ENCODE measurements around the gene TMEM61. TPM values are rescaled to one million over a fixed set of nuclear protein-coding genes. Genes with fewer than 3 reads are reported as not detected.

Gene TMEM61
- total RNA-seq, 6 experiments from 2014 or later: 0.20 to 0.31 TPM; not detected in 4

DNA sequence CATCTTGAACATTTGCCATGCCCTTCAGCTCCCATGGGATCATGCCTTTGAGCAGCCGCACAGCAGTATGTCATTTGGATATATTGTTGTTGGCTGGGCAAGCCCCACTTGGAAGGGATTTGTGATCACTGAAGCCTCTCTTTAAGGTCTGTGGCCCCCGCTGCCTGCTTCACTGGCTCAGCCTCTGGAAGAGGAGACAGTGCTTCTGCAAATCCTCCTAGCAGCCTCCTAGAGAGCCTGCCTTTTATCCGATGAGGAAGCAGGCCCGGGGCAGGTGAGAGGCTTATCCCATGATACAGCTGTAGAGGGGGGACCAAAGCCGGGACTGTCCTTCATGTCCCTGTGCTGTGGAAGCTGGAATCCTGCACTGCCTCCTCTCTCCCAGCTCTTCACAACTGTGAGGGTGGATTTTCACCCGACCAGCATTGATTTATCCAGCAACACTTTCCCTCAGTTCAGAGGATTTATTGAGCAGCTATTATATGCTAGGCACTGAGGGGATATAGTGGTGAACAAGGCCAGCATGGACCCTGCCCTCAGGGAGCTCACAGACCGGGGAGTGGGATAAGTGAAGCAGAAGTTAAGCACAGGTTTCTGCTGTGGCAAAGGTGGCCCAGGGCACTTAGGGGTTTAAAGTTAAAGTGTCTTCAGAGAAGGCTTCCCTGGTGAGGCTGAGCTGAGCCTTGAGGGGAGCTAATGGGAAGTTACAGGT is 3.9 kb downstream of the TMEM61 start:
- intact Hi-C loops (cut with DNase I): no loop called here
- Histone ChIP-seq H3K36me3 (no peaks in the 10 kb centered on the region), H3K4me1 (peaks cover 0 to 7% (median 0%) of the 10 kb centered on the region in 4 donors), H3K27me3 (no peaks in the 10 kb centered on the region), H3K27ac (no peak overlapping the region), H3K9me3 (no peaks in the 10 kb centered on the region), H3K4me3 (no peak overlapping the region)
- WGBS (ENCODE audit: insufficient coverage, low coverage, low lambda C conversion rate, missing lambda C conversion rate): 58% methylated on average over 6 of the region's 7 CpGs
- ATAC-seq (no peak), DNase-seq (no peak)
- TF ChIP-seq POLR2A (IDR thresholded peaks at IDR 0.05): no peak
- TF ChIP-seq, protein P1, sequence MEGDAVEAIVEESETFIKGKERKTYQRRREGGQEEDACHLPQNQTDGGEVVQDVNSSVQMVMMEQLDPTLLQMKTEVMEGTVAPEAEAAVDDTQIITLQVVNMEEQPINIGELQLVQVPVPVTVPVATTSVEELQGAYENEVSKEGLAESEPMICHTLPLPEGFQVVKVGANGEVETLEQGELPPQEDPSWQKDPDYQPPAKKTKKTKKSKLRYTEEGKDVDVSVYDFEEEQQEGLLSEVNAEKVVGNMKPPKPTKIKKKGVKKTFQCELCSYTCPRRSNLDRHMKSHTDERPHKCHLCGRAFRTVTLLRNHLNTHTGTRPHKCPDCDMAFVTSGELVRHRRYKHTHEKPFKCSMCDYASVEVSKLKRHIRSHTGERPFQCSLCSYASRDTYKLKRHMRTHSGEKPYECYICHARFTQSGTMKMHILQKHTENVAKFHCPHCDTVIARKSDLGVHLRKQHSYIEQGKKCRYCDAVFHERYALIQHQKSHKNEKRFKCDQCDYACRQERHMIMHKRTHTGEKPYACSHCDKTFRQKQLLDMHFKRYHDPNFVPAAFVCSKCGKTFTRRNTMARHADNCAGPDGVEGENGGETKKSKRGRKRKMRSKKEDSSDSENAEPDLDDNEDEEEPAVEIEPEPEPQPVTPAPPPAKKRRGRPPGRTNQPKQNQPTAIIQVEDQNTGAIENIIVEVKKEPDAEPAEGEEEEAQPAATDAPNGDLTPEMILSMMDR (IDR thresholded peaks at IDR 0.05): no peak

DNA sequence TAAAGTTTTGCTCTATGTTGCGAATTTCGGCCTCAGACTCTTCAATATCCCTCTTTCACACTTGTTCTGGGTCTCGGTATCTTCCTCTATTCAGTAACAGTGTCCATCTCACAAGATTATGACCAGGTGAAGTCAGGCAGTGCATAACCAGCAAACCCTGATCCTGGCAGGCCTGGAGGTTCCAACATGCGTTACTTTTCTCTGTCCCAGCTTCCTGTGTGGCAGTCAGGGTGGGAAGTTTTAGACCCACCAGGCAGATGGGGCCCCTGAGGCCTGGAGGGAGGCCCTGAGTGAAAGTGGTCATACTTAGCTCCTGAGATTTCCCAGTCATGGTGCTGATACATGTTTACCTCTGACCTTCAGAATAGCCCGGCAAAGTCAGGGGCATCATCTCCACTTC is 5.1 kb downstream of the TMEM61 start:
- TF ChIP-seq POLR2A (IDR thresholded peaks at IDR 0.05): no peak
- TF ChIP-seq, protein P1 (IDR thresholded peaks at IDR 0.05): no peak
- H3K27ac ChIP-seq: no peak overlapping the region
- DNase-seq: no peak
- H3K4me3 ChIP-seq: no peak overlapping the region
- peaks cover 0 to 4% (median 0%) of the 10 kb centered on the region in 4 donors for H3K4me1 ChIP-seq
- no peaks in the 10 kb centered on the region for H3K9me3 ChIP-seq
- 60% methylated on average over 2 of the region's 5 CpGs for WGBS (ENCODE audit: insufficient coverage, low coverage, low lambda C conversion rate, missing lambda C conversion rate)
- no peak for ATAC-seq
- H3K36me3 ChIP-seq: no peaks in the 10 kb centered on the region
- H3K27me3 ChIP-seq: no peaks in the 10 kb centered on the region
- intact Hi-C loops (cut with DNase I): no loop called here

DNA sequence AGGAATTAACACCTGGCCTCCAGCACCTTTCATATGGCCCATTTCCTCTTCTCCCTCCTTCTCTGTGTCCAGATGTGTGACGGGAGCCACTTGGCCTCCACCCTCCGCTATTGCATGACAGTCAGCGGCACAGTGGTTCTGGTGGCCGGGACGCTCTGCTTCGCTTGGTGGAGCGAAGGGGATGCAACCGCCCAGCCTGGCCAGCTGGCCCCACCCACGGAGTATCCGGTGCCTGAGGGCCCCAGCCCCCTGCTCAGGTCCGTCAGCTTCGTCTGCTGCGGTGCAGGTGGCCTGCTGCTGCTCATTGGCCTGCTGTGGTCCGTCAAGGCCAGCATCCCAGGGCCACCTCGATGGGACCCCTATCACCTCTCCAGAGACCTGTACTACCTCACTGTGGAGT is 5.6 kb downstream of the TMEM61 start:
- H3K4me1 ChIP-seq: no peaks in the 10 kb centered on the region
- H3K36me3 ChIP-seq: no peaks in the 10 kb centered on the region
- intact Hi-C loops (cut with DNase I): no loop called here
- no peak overlapping the region for H3K4me3 ChIP-seq
- DNase-seq (no peak), ATAC-seq (no peak)
- WGBS (ENCODE audit: insufficient coverage, low coverage, low lambda C conversion rate, missing lambda C conversion rate): 60% methylated on average over 1 of the region's 15 CpGs
- H3K9me3 ChIP-seq: no peaks in the 10 kb centered on the region
- TF ChIP-seq POLR2A (IDR thresholded peaks at IDR 0.05): no peak
- TF ChIP-seq, protein P1 (IDR thresholded peaks at IDR 0.05): no peak
- no peaks in the 10 kb centered on the region for H3K27me3 ChIP-seq
- H3K27ac ChIP-seq: no peak overlapping the region

DNA sequence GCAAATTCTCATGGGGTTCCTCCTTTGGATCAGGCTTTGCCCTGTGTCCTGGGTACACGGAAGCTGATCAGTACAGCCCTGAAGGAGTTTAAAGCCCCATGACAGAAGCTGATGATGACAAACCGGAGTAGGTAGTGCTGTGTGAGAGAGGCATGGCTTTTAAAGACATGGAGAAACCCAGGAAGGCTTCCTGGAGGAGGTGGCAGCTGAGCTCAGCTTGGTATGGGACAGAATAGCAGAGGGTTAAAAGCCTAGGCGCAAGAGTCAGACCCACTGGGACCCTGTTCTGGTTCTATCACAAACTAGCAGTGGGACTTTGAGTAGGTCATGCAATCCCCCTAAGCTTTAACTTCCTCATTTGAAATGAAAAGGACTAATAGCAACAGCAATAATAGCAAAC is 6.1 kb downstream of the TMEM61 start:
- no peaks in the 10 kb centered on the region for H3K4me1 ChIP-seq
- intact Hi-C loops (cut with DNase I): no loop called here
- H3K27me3 ChIP-seq: no peaks in the 10 kb centered on the region
- no peaks in the 10 kb centered on the region for H3K9me3 ChIP-seq
- no peaks in the 10 kb centered on the region for H3K36me3 ChIP-seq
- no peak overlapping the region for H3K4me3 ChIP-seq
- 90% methylated on average over 2 of the region's 3 CpGs for WGBS (ENCODE audit: insufficient coverage, low coverage, low lambda C conversion rate, missing lambda C conversion rate)
- ATAC-seq (no peak), DNase-seq (no peak)
- H3K27ac ChIP-seq: no peak overlapping the region
- TF ChIP-seq POLR2A (IDR thresholded peaks at IDR 0.05): no peak
- TF ChIP-seq, protein P1 (IDR thresholded peaks at IDR 0.05): no peak

All from right lobe of liver (tissue), 6 donors.